GM13976 (cell line): Measurements from ENCODE around the gene GRAMD1B.

Source experiments
- DNase-seq: peaks from one replicate; pipeline ENCODE4 v3.0.0; 2012; ENCODE audit warnings: low spot score
- CTCF ChIP-seq: IDR thresholded peaks from 2 replicates; pipeline ENCODE4 v1.5.1; 2012; ENCODE audit warnings: borderline replicate concordance, mild to moderate bottlenecking; ENCODE audit not compliant: insufficient read depth; ENCODE audit errors: extremely low read depth, missing control alignments, control extremely low read depth
- in situ Hi-C: fragments of 300-500 bp; cut with MboI; formaldehyde crosslinking; loops from one replicate; pipeline ENCODE4 v1.12.0; 2022; ENCODE audit warnings: low sequenced_read_pairs, mixed read lengths, inconsistent platforms; ENCODE audit not compliant: unreplicated experiment

GRAMD1B gene

GRCh38 chr11:123611698-123612097, 181.6 kb downstream of the GRAMD1B start:
- no peak for DNase-seq
- no peak for TF ChIP-seq CTCF
- in situ Hi-C loops: no loop called here

GRCh38 chr11:123616505-123617198, 186.6 kb downstream of the GRAMD1B start:
- no peak for TF ChIP-seq CTCF
- in situ Hi-C loops: no loop called here
- no peak for DNase-seq

GRCh38 chr11:123622576-123622975, 192.5 kb downstream of the GRAMD1B start:
- TF ChIP-seq CTCF: no peak
- in situ Hi-C loops: no loop called here
- no peak for DNase-seq

GRCh38 chr11:123624974-123625373, 194.9 kb downstream of the GRAMD1B start:
- no peak for TF ChIP-seq CTCF
- in situ Hi-C loops: no loop called here

GRCh38 chr11:123628936-123629683, 199.0 kb downstream of the GRAMD1B start:
- TF ChIP-seq CTCF: no peak
- in situ Hi-C loops: no loop called here
- no peak for DNase-seq

More at GRCh38 chr11:123624974-123625373, 194.9 kb downstream of the GRAMD1B start:
- DNase-seq: no peak

- in situ Hi-C loops: no loop called here
- no peak for DNase-seq
- no peak for TF ChIP-seq CTCF
Measured at GRCh38 chr11:123630126-123630608, 200.1 kb downstream of the GRAMD1B start.
